ENCODE data around the gene GALNT2.

GALNT2 gene

GRCh38 chr1:230173187-230173975, 106.3 kb downstream of the GALNT2 start:
- no peak for DNase-seq (ENCODE audit: low read depth)
- TF ChIP-seq CTCF (IDR thresholded peaks at IDR 0.05; ENCODE audit: control insufficient read depth, insufficient read depth, low read depth, low read length, missing control alignments): no peak
- H3K4me3 ChIP-seq (ENCODE audit: control insufficient read depth, low read depth, low read length): no peak overlapping the region

GRCh38 chr1:230174041-230174440, 107.0 kb downstream of the GALNT2 start:
- no peak overlapping the region for H3K4me3 ChIP-seq (ENCODE audit: control insufficient read depth, low read depth, low read length)
- no peak for TF ChIP-seq CTCF (IDR thresholded peaks at IDR 0.05; ENCODE audit: control insufficient read depth, insufficient read depth, low read depth, low read length, missing control alignments)
- no peak for DNase-seq (ENCODE audit: low read depth)

- no peak overlapping the region for H3K4me3 ChIP-seq (ENCODE audit: control insufficient read depth, low read depth, low read length)
- DNase-seq (ENCODE audit: low read depth): no peak
- no peak for TF ChIP-seq CTCF (IDR thresholded peaks at IDR 0.05; ENCODE audit: control insufficient read depth, insufficient read depth, low read depth, low read length, missing control alignments)
Measured at GRCh38 chr1:230174471-230175162, 107.6 kb downstream of the GALNT2 start.

- no peak for TF ChIP-seq CTCF (IDR thresholded peaks at IDR 0.05; ENCODE audit: control insufficient read depth, insufficient read depth, low read depth, low read length, missing control alignments)
- H3K4me3 ChIP-seq (ENCODE audit: control insufficient read depth, low read depth, low read length): no peak overlapping the region
- no peak for DNase-seq (ENCODE audit: low read depth)
Measured at GRCh38 chr1:230175163-230175747, 108.2 kb downstream of the GALNT2 start.

- DNase-seq (ENCODE audit: low read depth): no peak
- no peak overlapping the region for H3K4me3 ChIP-seq (ENCODE audit: control insufficient read depth, low read depth, low read length)
- TF ChIP-seq CTCF (IDR thresholded peaks at IDR 0.05; ENCODE audit: control insufficient read depth, insufficient read depth, low read depth, low read length, missing control alignments): no peak
Measured at GRCh38 chr1:230175839-230176238, 108.8 kb downstream of the GALNT2 start.

GRCh38 chr1:230176326-230176725, 109.3 kb downstream of the GALNT2 start:
- TF ChIP-seq CTCF (IDR thresholded peaks at IDR 0.05; ENCODE audit: control insufficient read depth, insufficient read depth, low read depth, low read length, missing control alignments): no peak
- H3K4me3 ChIP-seq (ENCODE audit: control insufficient read depth, low read depth, low read length): no peak overlapping the region
- DNase-seq (ENCODE audit: low read depth): no peak
